GM15510 (cell line): ENCODE data around the gene WWOX.

Source experiments
- POLR2A ChIP-seq: IDR thresholded peaks from 3 replicates; pipeline ENCODE4 v1.6.1; 2011; ENCODE audit warnings: borderline replicate concordance; ENCODE audit not compliant: insufficient read length; ENCODE audit errors: extremely low read depth

WWOX gene

DNA sequence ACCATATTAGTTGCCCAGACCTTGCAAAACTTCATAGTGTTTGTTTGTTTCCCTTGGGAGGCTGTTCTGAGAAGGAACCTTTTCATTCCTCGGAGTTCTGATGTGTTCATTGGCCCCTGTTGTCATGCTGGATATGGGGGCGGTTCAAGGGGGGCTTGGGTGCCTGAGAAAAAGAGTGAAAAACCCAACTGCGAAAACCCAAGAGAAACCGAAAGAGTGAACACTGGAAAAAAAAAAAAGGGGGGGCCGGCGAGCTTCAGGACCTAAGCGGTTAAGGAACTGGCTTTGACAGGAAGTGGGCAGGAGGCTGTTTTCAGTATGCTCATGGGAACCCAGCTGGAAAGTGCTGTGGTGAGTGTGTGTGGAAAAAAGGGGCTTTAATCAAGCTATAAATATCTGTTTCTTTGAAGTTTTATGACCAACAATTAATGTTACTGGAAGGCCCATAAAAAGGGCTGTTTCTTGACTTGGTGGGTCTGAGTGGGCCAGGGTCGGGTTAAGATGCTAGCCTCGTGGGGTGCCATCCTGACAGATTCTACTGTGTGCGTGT lies 990.4 kb downstream of the WWOX start:
- TF ChIP-seq POLR2A = no peak

DNA sequence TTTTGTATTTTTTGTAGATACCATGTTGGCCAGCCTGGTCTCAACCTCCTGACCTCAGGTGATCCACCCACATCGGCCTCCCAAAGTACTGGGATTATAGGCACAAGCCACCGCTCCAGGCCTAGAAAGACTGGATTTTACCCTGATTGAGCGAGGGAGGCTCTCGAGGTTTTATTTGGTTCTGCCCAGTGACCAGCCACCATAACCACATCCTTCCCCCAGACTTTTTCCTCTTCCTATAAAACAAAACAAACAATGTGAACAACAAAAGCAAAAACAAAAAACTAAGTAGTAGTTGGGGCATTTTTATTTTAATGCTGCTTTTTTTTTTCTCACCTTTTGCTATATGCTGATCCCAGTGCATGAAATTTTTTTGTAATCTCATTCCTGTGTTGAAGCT lies 991.5 kb downstream of the WWOX start:
- TF ChIP-seq POLR2A = no peak

DNA sequence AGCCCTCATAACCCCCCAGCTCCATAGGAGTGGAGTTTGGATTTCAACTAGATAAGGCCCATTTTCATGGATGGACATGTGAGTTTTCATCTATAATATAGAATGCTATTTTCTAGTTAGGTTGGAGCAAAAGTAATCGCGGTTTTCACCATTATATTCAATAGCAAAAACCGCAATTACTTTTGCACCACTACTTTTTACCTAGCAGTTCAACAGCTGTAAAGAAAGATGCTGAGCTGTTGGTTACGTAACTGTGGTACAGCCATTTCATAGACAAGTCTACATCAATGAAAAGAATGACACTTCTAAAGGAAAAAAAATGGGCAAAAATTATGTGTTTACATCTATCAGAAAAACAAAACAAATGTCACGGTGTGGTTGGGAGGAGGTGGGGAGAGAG lies 993.4 kb downstream of the WWOX start:
- no peak for TF ChIP-seq POLR2A

DNA sequence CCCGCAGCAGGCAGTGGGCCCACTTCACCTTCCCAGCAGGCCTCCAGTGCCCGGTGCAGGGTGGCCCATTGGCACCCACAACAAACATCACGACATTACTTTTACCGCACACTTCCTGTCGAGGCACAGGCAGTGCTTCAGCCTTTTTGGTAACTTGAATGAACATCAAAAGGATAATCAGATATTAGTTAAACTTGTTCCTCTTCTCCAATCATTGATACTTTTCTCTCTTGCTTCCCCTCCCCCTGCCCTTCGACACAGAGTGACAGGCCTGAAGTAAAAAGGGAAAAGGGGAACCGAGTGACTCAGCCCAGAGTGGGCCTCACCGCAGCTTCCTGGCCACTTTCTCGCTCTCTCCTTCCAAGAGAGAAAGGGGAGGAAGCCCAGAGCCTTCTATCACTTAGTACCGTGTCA lies 994.1 kb downstream of the WWOX start:
- TF ChIP-seq POLR2A = no peak

DNA sequence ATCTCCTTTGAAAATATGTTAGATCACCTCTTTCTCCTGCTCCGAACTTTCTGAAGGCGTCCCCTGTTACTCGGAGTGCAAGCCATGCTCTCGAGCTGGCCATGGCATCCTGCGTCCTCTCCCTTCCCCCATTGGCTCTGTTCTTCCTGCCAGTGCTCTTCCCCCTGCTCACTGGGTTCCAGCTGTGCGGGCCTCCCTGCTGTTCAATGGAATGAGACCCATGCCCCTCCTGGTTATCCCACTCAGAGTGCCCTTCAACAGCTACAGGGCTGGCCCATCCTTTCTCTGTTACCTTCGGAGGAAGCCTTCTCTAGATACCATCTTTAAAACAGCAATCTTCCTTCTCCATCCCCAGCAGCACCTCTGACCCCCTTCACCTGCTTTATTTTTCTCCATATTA lies 996.8 kb downstream of the WWOX start:
- no peak for TF ChIP-seq POLR2A

DNA sequence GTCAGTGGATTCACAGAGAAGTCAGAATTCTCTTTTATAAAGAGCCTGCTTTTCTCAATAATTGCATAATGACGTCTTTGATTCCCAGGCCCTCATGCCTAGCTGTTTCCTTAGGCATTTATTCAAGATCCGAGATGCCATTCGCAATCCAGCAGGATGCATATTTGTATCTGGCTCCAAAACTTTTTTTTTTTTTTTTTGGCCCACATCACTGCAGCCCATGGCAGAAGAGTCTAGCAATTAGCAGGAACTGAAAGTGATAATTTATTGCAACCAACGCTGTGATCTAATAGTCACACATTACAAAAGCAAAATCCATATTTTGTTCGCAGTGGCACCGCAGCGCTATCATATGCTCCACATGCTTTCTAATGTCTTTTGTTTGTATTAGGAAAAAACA lies 997.7 kb downstream of the WWOX start:
- TF ChIP-seq POLR2A = no peak

DNA sequence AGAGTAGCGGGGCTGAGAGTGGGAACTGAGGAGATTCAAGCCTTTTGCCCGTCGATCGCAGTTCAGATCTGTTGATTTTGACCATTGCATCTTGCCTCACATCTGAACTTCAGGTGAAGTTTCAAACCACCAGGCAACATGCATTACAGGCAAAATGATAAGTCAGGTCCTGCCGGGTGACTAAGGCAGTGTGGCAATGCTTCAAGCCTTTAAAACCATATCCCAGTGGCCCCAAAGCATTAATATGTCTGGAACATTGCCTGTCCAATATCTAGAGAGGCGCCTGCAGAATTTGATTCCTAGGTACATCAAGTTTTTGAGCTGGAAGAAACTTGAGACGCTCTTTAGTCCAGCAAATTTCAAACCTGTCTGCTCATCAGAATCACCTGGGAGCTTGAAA lies 998.3 kb downstream of the WWOX start:
- no peak for TF ChIP-seq POLR2A

DNA sequence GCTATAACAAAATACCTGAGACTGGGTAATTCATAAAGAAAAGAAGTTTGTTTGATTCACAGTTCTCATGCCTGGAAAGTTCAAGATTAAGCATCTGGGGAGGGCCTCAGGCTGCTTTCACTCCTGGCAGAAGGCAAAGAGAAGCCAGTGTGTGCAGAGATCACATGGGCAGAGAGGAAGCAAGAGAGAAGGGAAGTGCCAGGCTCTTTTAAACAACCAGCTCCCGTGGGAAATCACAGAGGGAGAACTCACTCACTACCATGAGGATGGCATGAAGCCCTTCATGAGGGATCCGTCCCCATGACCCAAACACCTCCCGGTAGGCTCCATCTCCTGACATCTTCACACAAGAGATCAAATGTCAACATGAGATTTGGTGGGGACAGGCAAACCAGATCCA lies 999.5 kb downstream of the WWOX start:
- no peak for TF ChIP-seq POLR2A

DNA sequence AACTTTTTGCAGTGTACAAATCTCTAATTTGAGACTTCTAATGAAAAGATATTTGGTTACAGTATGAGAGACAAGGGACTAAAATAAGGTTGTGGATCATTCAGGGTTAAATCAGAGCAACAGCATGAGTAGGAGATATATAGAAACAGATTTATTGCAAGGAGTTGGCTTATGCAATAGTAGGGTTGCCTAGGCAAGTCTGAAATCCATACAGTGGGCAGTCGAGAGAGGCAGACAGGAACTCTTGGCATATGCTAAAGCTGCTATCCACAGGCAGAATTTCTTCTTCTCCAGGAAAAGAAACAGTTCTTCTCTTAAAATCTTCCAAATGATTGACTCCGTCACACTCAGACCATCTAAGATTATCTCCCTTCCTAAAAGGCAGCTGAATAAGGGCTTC lies 1000.3 kb downstream of the WWOX start:
- no peak for TF ChIP-seq POLR2A

DNA sequence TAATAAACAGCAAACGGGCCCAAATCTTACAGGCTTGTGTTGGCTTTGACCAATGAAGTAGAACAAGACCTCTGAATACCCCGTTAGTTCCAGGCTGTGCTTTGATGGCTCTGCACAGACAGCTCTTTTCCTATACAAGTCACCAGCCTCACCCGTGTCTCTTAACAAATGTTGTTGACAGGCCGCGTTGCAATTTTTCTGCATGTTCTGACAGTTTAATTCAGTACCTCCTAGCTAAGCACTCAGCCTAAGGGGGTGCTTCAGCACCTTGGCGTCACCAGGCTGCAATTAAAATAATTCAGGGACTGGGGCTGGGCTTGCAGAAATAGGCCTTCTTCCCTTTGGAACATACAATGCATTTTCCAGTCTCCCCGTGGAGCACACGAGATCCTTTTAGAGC lies 1001.0 kb downstream of the WWOX start:
- TF ChIP-seq POLR2A = no peak

DNA sequence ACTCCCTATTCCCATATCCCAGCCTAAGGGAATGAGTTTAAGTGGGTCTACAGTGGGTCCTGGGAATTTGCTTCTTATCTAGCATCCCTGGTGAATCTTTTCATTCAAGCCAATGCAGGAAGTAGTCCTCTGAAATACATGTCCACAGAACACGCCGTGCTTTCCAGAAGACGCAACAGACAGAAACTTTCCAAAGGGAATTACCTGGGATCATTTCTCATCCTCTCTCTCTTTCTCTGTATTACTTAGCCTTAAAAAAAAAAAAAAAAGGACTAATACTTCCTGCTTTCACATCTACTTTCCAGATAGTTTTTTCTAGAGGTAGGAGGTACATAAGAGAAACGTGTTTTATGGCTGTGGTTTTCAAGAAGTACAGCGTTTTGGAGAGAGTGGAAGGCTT lies 1002.0 kb downstream of the WWOX start:
- no peak for TF ChIP-seq POLR2A

DNA sequence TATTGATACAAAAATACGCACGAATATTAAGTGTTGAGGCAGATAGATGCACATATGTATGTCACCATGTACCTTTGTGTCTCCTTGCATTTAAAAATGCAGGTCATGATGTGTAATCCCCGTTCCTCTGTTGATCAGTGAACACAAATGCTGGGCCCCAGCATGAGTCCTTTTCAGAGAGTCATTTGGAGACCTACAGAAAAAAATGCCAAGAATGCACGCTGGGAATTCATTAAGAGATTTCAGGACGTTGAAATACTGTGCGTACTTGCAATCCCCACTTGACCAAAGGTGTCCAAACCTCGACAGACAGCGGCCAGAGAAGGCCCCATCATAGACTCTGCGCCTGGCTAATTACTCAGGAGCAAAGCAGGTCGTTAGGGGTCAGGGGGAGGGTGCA lies 1005.1 kb downstream of the WWOX start:
- TF ChIP-seq POLR2A = no peak

DNA sequence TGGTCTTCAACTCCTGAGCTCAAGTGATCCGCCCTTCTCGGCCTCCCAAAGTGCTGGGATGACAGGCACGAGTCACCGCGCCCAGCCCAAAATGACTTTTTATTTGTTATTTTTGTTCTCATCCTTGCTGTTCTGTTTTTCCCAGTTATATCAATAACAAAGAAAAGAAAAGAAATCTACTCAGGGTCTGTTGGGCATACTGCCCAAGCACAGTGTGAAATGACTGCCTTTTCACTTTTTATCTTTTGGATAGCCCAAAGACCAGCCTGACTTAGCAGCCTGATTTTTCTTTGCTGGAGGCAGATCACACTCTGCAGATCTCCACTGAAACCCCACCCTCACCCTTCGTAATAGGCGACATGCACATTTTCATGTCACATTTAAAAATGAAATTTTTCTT lies 1007.8 kb downstream of the WWOX start:
- no peak for TF ChIP-seq POLR2A

DNA sequence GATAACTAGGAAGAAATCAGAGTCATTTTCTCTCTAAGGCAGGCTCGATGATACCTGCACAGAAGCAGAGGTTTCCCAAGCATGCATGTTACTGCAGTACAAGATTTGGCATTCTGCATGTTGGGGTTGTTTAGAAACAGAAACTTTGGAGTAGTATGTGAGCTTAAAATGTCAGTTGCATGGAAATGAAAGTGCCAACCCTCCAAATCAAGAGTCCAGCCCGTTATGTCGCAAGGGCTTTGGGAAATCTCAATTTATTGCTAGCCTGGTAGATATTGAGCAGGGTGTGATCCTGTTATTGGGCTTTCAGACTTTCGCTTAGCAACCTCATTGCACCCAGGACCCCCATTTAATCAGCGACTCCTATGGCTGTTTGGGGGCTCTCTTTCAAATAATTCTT lies 1010.3 kb downstream of the WWOX start:
- no peak for TF ChIP-seq POLR2A

DNA sequence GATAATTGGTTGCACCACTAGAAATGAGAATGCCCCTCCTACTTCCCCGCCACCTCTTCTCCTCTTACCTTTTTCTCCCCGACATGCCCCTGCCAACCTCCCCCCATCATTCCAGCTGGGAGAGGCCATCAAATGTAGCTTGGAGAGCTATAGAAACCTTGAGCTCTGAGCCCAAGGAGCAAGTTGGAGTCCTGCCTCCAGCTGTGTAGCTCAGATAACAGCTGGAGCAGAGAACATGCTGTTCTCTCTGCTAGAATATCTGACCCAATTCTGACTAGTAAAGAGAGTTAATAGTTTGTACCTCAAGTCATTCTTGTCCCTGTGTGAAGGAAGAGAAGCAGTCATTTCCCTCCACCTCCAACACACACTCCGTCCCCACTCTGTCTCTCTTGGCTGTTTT lies 1010.8 kb downstream of the WWOX start:
- TF ChIP-seq POLR2A = no peak

DNA sequence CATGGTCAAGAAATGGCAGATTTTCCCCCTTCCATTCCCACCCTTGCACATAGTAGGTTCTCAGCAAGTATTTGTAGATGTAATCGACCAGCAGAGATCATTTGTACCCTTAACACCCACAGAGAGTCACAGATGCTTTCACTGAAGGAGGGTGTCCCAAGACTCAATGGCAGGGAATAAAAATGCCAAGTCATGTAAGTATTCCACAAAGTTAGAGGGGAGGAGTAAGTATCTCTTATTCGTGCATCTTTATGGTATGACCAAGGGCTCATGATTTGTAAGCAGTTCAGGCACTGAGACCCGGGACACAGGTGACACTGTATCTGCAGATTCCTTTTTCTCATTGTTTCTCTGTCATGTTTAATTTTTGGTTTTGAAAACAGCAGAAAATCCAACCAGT lies 1011.5 kb downstream of the WWOX start:
- no peak for TF ChIP-seq POLR2A

DNA sequence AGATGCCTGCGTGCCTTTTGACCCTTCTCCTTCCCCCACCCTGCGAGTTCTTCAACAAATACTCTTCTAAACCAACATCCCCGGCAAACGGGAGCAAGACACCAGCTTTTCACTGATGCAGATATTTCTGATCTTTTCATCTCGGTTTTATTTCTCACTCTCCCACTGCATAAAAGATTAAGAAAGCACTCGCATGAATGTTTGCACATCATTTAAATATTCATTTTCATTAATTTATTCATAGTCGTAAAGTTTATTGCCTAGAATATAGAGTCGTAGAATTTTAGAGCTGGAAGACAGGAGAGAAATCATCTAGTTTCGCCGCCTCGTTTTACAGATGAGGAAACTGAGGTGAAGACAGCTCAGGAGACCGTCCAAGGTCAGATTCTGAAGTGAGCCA lies 1013.0 kb downstream of the WWOX start:
- no peak for TF ChIP-seq POLR2A
